ENCODE results near the gene S1PR4.

Gene S1PR4

GRCh38 chr19:3178377-3178972 lies at the start of gene S1PR4:
Gene S1PR4, plus strand, starts transcription at chr19:3178769. Its CDS starts 24 bp downstream, at chr19:3178793.
- no peak for DNase-seq

- DNase-seq, result no peak
Observed at GRCh38 chr19:3129112-3129511, 49.5 kb upstream of the S1PR4 start.

GRCh38 chr19:3131168-3131567 lies 47.4 kb upstream of the S1PR4 start:
- no peak for DNase-seq

GRCh38 chr19:3132971-3133792 lies 45.4 kb upstream of the S1PR4 start:
- DNase-seq, result peak; percentile 87

- no peak for DNase-seq
Observed at GRCh38 chr19:3133793-3134116, 44.8 kb upstream of the S1PR4 start.

GRCh38 chr19:3135961-3136683 lies 42.4 kb upstream of the S1PR4 start, which contains the start of gene GNA15:
Gene GNA15, plus strand, starts transcription at chr19:3136033. Its CDS starts 418 bp downstream, at chr19:3136451.
- no peak for DNase-seq

- no peak for DNase-seq
Observed at GRCh38 chr19:3136684-3137055, 41.9 kb upstream of the S1PR4 start.

GRCh38 chr19:3137119-3137518 lies 41.5 kb upstream of the S1PR4 start:
- no peak for DNase-seq

GRCh38 chr19:3138268-3138667 lies 40.3 kb upstream of the S1PR4 start:
- no peak for DNase-seq

GRCh38 chr19:3140667-3141038 lies 37.9 kb upstream of the S1PR4 start:
- DNase-seq, result no peak

GRCh38 chr19:3142292-3142670 lies 36.3 kb upstream of the S1PR4 start:
- DNase-seq, result no peak

GRCh38 chr19:3142781-3143337 lies 35.7 kb upstream of the S1PR4 start:
- no peak for DNase-seq

- no peak for DNase-seq
Observed at GRCh38 chr19:3145909-3146676, 32.5 kb upstream of the S1PR4 start.

- no peak for DNase-seq
Observed at GRCh38 chr19:3146677-3147100, 31.9 kb upstream of the S1PR4 start.

- DNase-seq, result no peak
Observed at GRCh38 chr19:3148503-3148902, 30.1 kb upstream of the S1PR4 start.

- DNase-seq, result no peak
Observed at GRCh38 chr19:3149089-3149488, 29.5 kb upstream of the S1PR4 start.

GRCh38 chr19:3149526-3150505 lies 28.8 kb upstream of the S1PR4 start:
- DNase-seq, result no peak

GRCh38 chr19:3150739-3151329 lies 27.7 kb upstream of the S1PR4 start:
- no peak for DNase-seq

GRCh38 chr19:3151563-3152418 lies 26.8 kb upstream of the S1PR4 start:
- DNase-seq, result no peak

- no peak for DNase-seq
Observed at GRCh38 chr19:3152419-3152780, 26.2 kb upstream of the S1PR4 start.

All from NCI-H2081 treated with DMSO at 0.1 percent for 48 hours (cell line).